Activated effector memory CD4-positive, alpha-beta T cell treated with anti-CD3 and anti-CD28 coated beads, Interleukin-2, amount 50 U/mL, for 16 hours (primary cell): ENCODE data around the gene PUS3.
"Not testable (repeated sequence)": the region's sequence is repeated elsewhere in the genome, so short reads cannot be mapped to it uniquely, and the experiment has no call there.

Experiments
- DNase-seq: peaks from one replicate; pipeline ENCODE4 v3.0.0-alpha.2; 2020

PUS3 gene

DNA sequence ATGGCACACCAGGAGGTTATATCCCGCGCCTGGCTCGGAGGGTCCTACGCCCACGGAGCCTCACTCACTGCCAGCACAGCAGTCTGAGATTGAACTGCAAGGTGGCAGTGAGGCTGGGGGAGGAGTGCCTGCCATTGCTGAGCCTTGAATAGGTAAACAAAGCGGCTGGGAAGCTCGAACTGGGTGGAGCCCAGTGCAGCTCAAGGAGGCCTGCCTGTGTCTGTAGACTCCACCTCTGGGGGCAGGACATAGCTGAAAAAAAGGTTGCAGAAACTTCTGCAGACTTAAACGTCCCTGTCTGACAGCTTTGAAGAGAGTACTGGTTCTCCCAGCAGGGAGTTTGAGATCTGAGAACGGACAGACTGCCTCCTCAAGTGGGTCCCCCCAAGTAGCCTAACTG, 45.3 kb downstream of the PUS3 start:
- not testable (repeated sequence) for DNase-seq

DNA sequence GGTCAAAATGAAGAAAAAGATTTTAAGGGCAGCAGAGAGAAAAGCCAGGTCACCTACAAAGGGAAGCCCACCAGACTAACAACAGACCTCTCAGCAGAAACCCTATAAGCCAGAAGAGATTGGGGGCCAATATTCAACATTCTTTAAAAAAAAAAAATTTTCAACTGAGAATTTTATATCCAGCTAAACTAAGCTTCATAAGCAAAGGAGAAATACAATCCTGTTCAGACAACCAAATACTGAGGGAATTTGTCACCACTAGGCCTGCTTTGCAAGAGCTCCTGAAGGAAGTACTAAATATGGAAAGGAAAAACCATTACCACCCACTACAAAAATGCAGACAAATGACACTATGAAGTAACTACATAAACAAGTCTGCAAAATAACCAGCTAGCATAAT, 56.8 kb downstream of the PUS3 start:
- DNase-seq, result no peak
